HG03558 (cell line): ENCODE results near the gene SSX2IP.
A peak's percentile ranks its signal among the peaks of the same experiment; 100 is the strongest.
"Not testable (repeated sequence)": the region's sequence is repeated elsewhere in the genome, so short reads cannot be mapped to it uniquely, and the experiment has no call there.

Experiments used
- ATAC-seq: cut with Tn5 transposase; IDR thresholded peaks from one replicate; pipeline ENCODE4 v1.9.1; 2021; ENCODE audit warnings: moderate number of reproducible peaks; ENCODE audit not compliant: unreplicated experiment; ENCODE audit errors: extremely low read depth

The SSX2IP gene

GRCh38 chr1:84690397-84691121 is at the start of gene SSX2IP:
TSS of gene SSX2IP (minus strand) at chr1:84690461. CDS start at chr1:84671219, 19,242 bp downstream.
- peak; percentile 88 for ATAC-seq

- ATAC-seq, result no peak
Observed at GRCh38 chr1:84738237-84738636, 48.0 kb upstream of the SSX2IP start.

GRCh38 chr1:84737590-84737989 is 47.3 kb upstream of the SSX2IP start:
- ATAC-seq, result no peak

GRCh38 chr1:84736944-84737343 is 46.7 kb upstream of the SSX2IP start:
- ATAC-seq, result no peak

- ATAC-seq, result no peak
Observed at GRCh38 chr1:84736445-84736844, 46.2 kb upstream of the SSX2IP start.

GRCh38 chr1:84735483-84735882 is 45.2 kb upstream of the SSX2IP start:
- ATAC-seq, result no peak

- no peak for ATAC-seq
Observed at GRCh38 chr1:84732520-84732919, 42.3 kb upstream of the SSX2IP start.

GRCh38 chr1:84731519-84731918 is 41.3 kb upstream of the SSX2IP start:
- no peak for ATAC-seq

GRCh38 chr1:84727711-84728110 is 37.5 kb upstream of the SSX2IP start:
- ATAC-seq, result not testable (repeated sequence)

- ATAC-seq, result no peak
Observed at GRCh38 chr1:84726593-84727499, 36.6 kb upstream of the SSX2IP start.

GRCh38 chr1:84724128-84724860 is 34.0 kb upstream of the SSX2IP start:
- no peak for ATAC-seq

- no peak for ATAC-seq
Observed at GRCh38 chr1:84722794-84723193, 32.5 kb upstream of the SSX2IP start.

- ATAC-seq, result not testable (repeated sequence)
Observed at GRCh38 chr1:84721872-84722271, 31.6 kb upstream of the SSX2IP start.

GRCh38 chr1:84721152-84721551 is 30.9 kb upstream of the SSX2IP start:
- no peak for ATAC-seq

- ATAC-seq, result no peak
Observed at GRCh38 chr1:84720221-84720780, 30.0 kb upstream of the SSX2IP start.

GRCh38 chr1:84719543-84720217 is 29.4 kb upstream of the SSX2IP start:
- no peak for ATAC-seq

- ATAC-seq, result no peak
Observed at GRCh38 chr1:84715342-84716019, 25.2 kb upstream of the SSX2IP start.

GRCh38 chr1:84712276-84712874 is 22.1 kb upstream of the SSX2IP start:
- no peak for ATAC-seq

GRCh38 chr1:84711869-84712268 is 21.6 kb upstream of the SSX2IP start:
- ATAC-seq, result no peak
